HG03442 (cell line): ENCODE data around the gene DLST.

Source experiments
- ATAC-seq: cut with Tn5 transposase; IDR thresholded peaks from one replicate; pipeline ENCODE4 v1.9.1; 2021; ENCODE audit warnings: mild to moderate bottlenecking, moderate library complexity; ENCODE audit not compliant: unreplicated experiment

DLST gene

GRCh38 chr14:74952180-74952665 is 70.5 kb downstream of the DLST start:
- ATAC-seq: no peak

GRCh38 chr14:74952697-74953484 is 71.2 kb downstream of the DLST start:
- no peak for ATAC-seq
